NT2/D1 (cell line): ENCODE measurements around the gene TPX2.
"Not testable (repeated sequence)": the region's sequence is repeated elsewhere in the genome, so short reads cannot be mapped to it uniquely, and the experiment has no call there.

Source experiments
- DNase-seq: peaks from one replicate; pipeline ENCODE4 v3.0.0-alpha.2; 2011; ENCODE audit warnings: low read depth, low spot score
- H3K27me3 ChIP-seq: 2 replicates; pipeline ENCODE4 v1.6.0; 2011; ENCODE audit warnings: mild to moderate bottlenecking; ENCODE audit not compliant: insufficient read length, insufficient read depth
- H3K36me3 ChIP-seq: 2 replicates; pipeline ENCODE4 v1.6.1; 2011; ENCODE audit warnings: mild to moderate bottlenecking, low read length, mixed read lengths; ENCODE audit not compliant: insufficient read depth, insufficient read length
- H3K4me1 ChIP-seq: 2 replicates; pipeline ENCODE4 v1.5.1; 2011; ENCODE audit not compliant: insufficient read depth, insufficient read length
- H3K4me3 ChIP-seq: 2 replicates; pipeline ENCODE4 v1.5.1; 2011; ENCODE audit warnings: low read depth; ENCODE audit not compliant: insufficient read length
- H3K9ac ChIP-seq: 2 replicates; pipeline ENCODE4 v1.6.0; 2011; ENCODE audit warnings: low read depth; ENCODE audit not compliant: insufficient read length
- H3K9me3 ChIP-seq: 2 replicates; pipeline ENCODE4 v1.5.1; 2011; ENCODE audit warnings: mild to moderate bottlenecking, low read length; ENCODE audit not compliant: insufficient read depth
- SUZ12 ChIP-seq: IDR thresholded peaks from 2 replicates; pipeline ENCODE4 v1.6.1; 2011; ENCODE audit not compliant: insufficient read length, insufficient read depth; ENCODE audit errors: extremely low read depth
- YY1 ChIP-seq: IDR thresholded peaks from 2 replicates; pipeline ENCODE4 v1.6.1; 2011; ENCODE audit not compliant: insufficient read length, insufficient read depth
- ZNF274 ChIP-seq: IDR thresholded peaks from 2 replicates; pipeline ENCODE4 v1.6.1; 2011; ENCODE audit warnings: mild to moderate bottlenecking, low read depth, low read length

Gene TPX2

DNA sequence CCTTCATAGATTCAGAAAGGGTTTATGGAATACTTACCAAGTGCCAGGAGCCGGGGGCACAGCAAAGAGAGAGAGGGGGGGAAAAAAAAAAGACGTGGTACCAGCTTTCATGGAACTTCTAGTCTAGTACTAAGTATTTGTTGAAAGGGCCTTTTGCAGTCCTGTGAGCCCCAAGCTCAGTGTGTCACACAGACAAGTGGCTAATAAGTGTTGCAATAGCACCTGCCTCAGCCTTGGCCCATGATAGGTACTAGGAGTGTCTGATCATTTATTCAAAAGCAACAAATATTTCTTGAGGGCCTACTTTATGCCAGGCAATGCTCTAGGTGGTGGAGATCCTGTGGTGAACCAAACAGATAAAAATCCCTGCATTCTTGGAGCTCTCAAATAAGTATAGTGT, 88.0 kb downstream of the TPX2 start:
- H3K4me3 ChIP-seq = no peak overlapping the region

GRCh38 chr20:31828016-31828415, 88.9 kb downstream of the TPX2 start:
- not testable (repeated sequence) for H3K9ac ChIP-seq, H3K4me1 ChIP-seq, H3K36me3 ChIP-seq, H3K4me3 ChIP-seq, H3K27me3 ChIP-seq, H3K9me3 ChIP-seq, DNase-seq

More for the DNA sequence above, 88.0 kb downstream of the TPX2 start:
- Histone ChIP-seq H3K9ac (no peak overlapping the region), H3K36me3 (peaks cover 5% of the 10 kb centered on the region), H3K9me3 (no peaks in the 10 kb centered on the region), H3K27me3 (no peaks in the 10 kb centered on the region), H3K4me1 (peaks cover 15% of the 10 kb centered on the region)
- no peak for DNase-seq
- TF ChIP-seq ZNF274 (no peak), YY1 (no peak), SUZ12 (no peak)

DNA sequence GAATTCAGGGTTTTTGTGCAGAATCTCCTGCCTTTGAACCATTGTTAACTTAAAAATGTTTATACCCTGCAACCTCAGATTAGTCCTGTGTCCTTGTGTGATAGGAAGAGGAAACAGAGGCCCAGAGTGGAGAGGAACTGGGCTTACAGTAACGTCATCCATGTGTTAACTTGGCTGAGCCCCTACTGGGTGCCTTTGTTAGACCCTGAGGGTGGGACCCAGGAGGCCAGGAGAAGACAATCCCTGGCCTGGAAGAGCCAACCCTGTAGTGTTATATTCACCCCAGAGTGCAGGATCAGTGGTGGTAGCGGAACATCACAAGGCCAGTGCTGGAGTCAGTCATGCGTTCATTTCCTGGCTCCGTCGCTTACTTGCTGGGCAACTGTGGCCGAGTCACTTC, 90.6 kb downstream of the TPX2 start:
- DNase-seq = no peak
- H3K9ac ChIP-seq = no peak overlapping the region

GRCh38 chr20:31830406-31830981, 91.4 kb downstream of the TPX2 start:
- H3K27me3 ChIP-seq = no peaks in the 10 kb centered on the region
- no peak overlapping the region for H3K9ac ChIP-seq
- H3K4me1 ChIP-seq = peaks cover 9% of the 10 kb centered on the region
- no peak overlapping the region for H3K4me3 ChIP-seq
- peaks cover 5% of the 10 kb centered on the region for H3K36me3 ChIP-seq
- H3K9me3 ChIP-seq = no peaks in the 10 kb centered on the region
- TF ChIP-seq SUZ12 (no peak), YY1 (no peak), ZNF274 (no peak)
- no peak for DNase-seq

More for the DNA sequence above, 90.6 kb downstream of the TPX2 start:
- no peak overlapping the region for H3K4me3 ChIP-seq
- H3K27me3 ChIP-seq = no peaks in the 10 kb centered on the region
- TF ChIP-seq YY1 (no peak), ZNF274 (no peak), SUZ12 (no peak)
- no peaks in the 10 kb centered on the region for H3K9me3 ChIP-seq
- peaks cover 5% of the 10 kb centered on the region for H3K36me3 ChIP-seq
- peaks cover 9% of the 10 kb centered on the region for H3K4me1 ChIP-seq

DNA sequence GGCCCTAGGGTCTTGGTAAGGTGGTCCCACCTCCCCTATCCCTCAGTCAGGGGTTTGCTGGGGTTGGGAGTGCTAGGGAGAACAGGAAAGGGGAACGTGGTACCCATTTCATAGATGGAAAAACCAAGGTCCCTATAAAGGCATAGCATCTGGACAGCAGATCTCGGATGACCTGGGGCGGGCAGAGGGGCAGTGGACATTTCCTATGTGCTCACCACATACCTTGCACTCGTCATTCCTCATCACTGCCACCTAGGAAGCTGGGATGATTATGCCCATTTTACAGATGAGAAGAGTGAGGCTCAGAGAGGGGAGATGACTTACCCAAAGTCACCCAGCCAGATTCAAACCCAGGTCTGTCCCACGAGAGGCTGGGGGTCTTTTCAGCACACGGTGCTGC, 92.1 kb downstream of the TPX2 start:
- TF ChIP-seq ZNF274 (no peak), YY1 (no peak), SUZ12 (no peak)
- Histone ChIP-seq H3K27me3 (no peaks in the 10 kb centered on the region), H3K4me1 (peaks cover 15% of the 10 kb centered on the region), H3K4me3 (no peak overlapping the region), H3K9ac (no peak overlapping the region), H3K36me3 (peaks cover 5% of the 10 kb centered on the region), H3K9me3 (no peaks in the 10 kb centered on the region)
- DNase-seq = no peak

GRCh38 chr20:31831771-31832306, 92.7 kb downstream of the TPX2 start:
- no peak for TF ChIP-seq SUZ12
- TF ChIP-seq YY1 = no peak
- TF ChIP-seq ZNF274 = no peak
- H3K9ac ChIP-seq = no peak overlapping the region
- no peaks in the 10 kb centered on the region for H3K27me3 ChIP-seq
- H3K9me3 ChIP-seq = no peaks in the 10 kb centered on the region
- peaks cover 18% of the 10 kb centered on the region for H3K4me1 ChIP-seq
- no peak for DNase-seq
- H3K4me3 ChIP-seq = no peak overlapping the region
- peaks cover 2% of the 10 kb centered on the region for H3K36me3 ChIP-seq

DNA sequence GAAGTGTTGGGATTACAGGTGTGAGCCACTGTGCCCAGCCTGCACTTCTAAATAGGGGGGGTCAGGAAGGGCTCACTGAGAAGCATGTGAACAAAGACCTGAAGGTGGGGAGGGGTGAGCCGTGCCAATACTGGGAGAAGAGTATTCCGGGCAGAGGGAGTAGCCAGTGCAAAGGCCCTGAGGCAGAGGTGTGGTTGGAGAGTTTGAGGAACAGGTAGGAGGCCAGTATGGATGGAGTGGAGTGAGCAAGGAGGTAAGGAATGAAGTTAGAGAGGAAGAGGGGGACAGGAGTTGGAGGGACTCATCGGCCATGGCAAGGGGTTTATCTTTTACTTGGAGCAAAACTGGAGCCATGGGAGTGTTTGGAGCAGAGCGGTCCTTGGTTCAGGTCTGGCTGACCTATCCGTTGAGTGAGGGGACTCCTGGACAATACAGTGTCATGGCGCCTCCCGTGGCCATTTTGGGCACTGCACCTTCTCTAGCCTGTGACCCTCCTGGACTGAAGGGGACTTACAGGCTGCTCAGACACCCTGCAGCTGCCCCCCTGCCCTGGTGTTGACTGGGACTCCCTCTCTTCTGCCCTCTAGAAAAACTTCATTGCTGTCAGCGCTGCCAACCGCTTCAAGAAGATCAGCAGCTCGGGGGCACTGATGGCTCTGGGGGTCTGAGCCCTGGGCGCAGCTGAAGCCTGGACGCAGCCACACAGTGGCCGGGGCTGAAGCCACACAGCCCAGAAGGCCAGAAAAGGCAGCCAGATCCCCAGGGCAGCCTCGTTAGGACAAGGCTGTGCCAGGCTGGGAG, 94.2 kb downstream of the TPX2 start:
- Histone ChIP-seq H3K4me3 (no peak overlapping the region), H3K4me1 (peaks cover 28% of the 10 kb centered on the region), H3K9ac (peak overlapping the region; percentile 50), H3K36me3 (no peaks in the 10 kb centered on the region), H3K27me3 (no peaks in the 10 kb centered on the region), H3K9me3 (no peaks in the 10 kb centered on the region)
- peak; percentile 63 for DNase-seq
- no peak for TF ChIP-seq SUZ12
- no peak for TF ChIP-seq YY1
- TF ChIP-seq ZNF274 = no peak
